Bronchial epithelial cell (primary cell): ENCODE measurements around the gene ANKRD18B. TPM values are rescaled to one million over a fixed set of nuclear protein-coding genes. Genes with fewer than 3 reads are reported as not detected.
"Not testable (repeated sequence)": the region's sequence is repeated elsewhere in the genome, so short reads cannot be mapped to it uniquely, and the experiment has no call there.

Source experiments
- DNase-seq: peaks from one replicate; pipeline ENCODE4 v3.0.0-alpha.2; 2010; ENCODE audit warnings: low read depth
- FAIRE-seq: peaks from 2 replicates; lab custom pipeline; 2011; peaks lifted over from hg19 to GRCh38; lab: Jason Lieb, UNC
- H3K27me3 ChIP-seq: 2 replicates; pipeline ENCODE4 v1.5.1; 2011; ENCODE audit warnings: low read length; ENCODE audit not compliant: control insufficient read depth, insufficient read depth
- H3K36me3 ChIP-seq: 2 replicates; pipeline ENCODE4 v1.5.1; 2011; ENCODE audit warnings: low read length; ENCODE audit not compliant: control insufficient read depth, insufficient read depth
- H3K4me3 ChIP-seq: 2 replicates; pipeline ENCODE4 v1.5.1; 2011; ENCODE audit warnings: mild to moderate bottlenecking, low read depth, low read length, control low read depth
- CTCF ChIP-seq: IDR thresholded peaks from 2 replicates; pipeline ENCODE4 v1.5.1; 2011; ENCODE audit warnings: mild to moderate bottlenecking, moderate library complexity, low read length, control low read depth, inconsistent platforms; ENCODE audit not compliant: insufficient read depth, severe bottlenecking
- total RNA-seq: library from RNA; depleted of rRNA; stranded (reverse); fragments of >200 nt; gene quantifications from 2 replicates; pipeline ENCODE4 v1.2.1, GENCODE V29; 2014

ANKRD18B gene
- total RNA-seq, 1 donor from 2014 or later = 5.8 TPM

- not testable (repeated sequence) for H3K4me3 ChIP-seq, FAIRE-seq, H3K27me3 ChIP-seq, H3K36me3 ChIP-seq, DNase-seq
Measured at GRCh38 chr9:33600911-33601310, 76.9 kb downstream of the ANKRD18B start.

- peak; percentile 92 for FAIRE-seq
- peak; percentile 30 for TF ChIP-seq CTCF
- not testable (repeated sequence) for DNase-seq, H3K36me3 ChIP-seq, H3K27me3 ChIP-seq, H3K4me3 ChIP-seq
Measured at GRCh38 chr9:33604249-33604648, 80.2 kb downstream of the ANKRD18B start.

- not testable (repeated sequence) for H3K4me3 ChIP-seq, H3K36me3 ChIP-seq, DNase-seq, H3K27me3 ChIP-seq
- FAIRE-seq = peak; percentile 86
Measured at GRCh38 chr9:33604936-33605335, 80.9 kb downstream of the ANKRD18B start.

GRCh38 chr9:33611358-33611757, 87.3 kb downstream of the ANKRD18B start:
- H3K27me3 ChIP-seq = no peaks in the 10 kb centered on the region
- no peak for TF ChIP-seq CTCF
- no peak for DNase-seq
- no peak for FAIRE-seq
- no peaks in the 10 kb centered on the region for H3K36me3 ChIP-seq
- no peak overlapping the region for H3K4me3 ChIP-seq

GRCh38 chr9:33612410-33612809, 88.4 kb downstream of the ANKRD18B start:
- FAIRE-seq = peak; percentile 83
- H3K36me3 ChIP-seq, H3K27me3 ChIP-seq, H3K4me3 ChIP-seq, DNase-seq: not testable (repeated sequence)

GRCh38 chr9:33614001-33614687, 90.1 kb downstream of the ANKRD18B start:
- FAIRE-seq = no peak
- TF ChIP-seq CTCF = no peak
- DNase-seq = no peak
- no peaks in the 10 kb centered on the region for H3K36me3 ChIP-seq
- H3K4me3 ChIP-seq = no peak overlapping the region
- H3K27me3 ChIP-seq = no peaks in the 10 kb centered on the region

- not testable (repeated sequence) for FAIRE-seq, H3K36me3 ChIP-seq, H3K27me3 ChIP-seq
Measured at GRCh38 chr9:33618370-33618769, 94.3 kb downstream of the ANKRD18B start.

GRCh38 chr9:33619666-33620404, 95.8 kb downstream of the ANKRD18B start:
- no peak for FAIRE-seq
- no peak for TF ChIP-seq CTCF
- peak; percentile 76 for DNase-seq
- H3K4me3 ChIP-seq = no peak overlapping the region
- no peaks in the 10 kb centered on the region for H3K36me3 ChIP-seq
- no peaks in the 10 kb centered on the region for H3K27me3 ChIP-seq

More at GRCh38 chr9:33618370-33618769, 94.3 kb downstream of the ANKRD18B start:
- DNase-seq, H3K4me3 ChIP-seq: not testable (repeated sequence)
